ENCODE data around the gene CUX1. TPM values are rescaled to one million over a fixed set of nuclear protein-coding genes. Genes with fewer than 3 reads are reported as not detected.
"Not testable (repeated sequence)": the region's sequence is repeated elsewhere in the genome, so short reads cannot be mapped to it uniquely, and the experiment has no call there.

The CUX1 gene
- total RNA-seq, 2 experiments from 2014 or later: 35.6 to 38.0 TPM

- ChIA-PET POLR2A (no interaction called here), CTCF (no interaction called here)
- H3K36me3 Mint-ChIP-seq (ENCODE audit: low read depth): no peaks in the 10 kb centered on the region
Measured at GRCh38 chr7:102322202-102322715, 504.8 kb downstream of the CUX1 start.

GRCh38 chr7:102323914-102324195 is 506.4 kb downstream of the CUX1 start:
- DNase-seq (no peak), ATAC-seq (ENCODE audit: poor library complexity) (no peak)
- H3K9me3 Mint-ChIP-seq: no peaks in the 10 kb centered on the region
- H3K27ac ChIP-seq (ENCODE audit: low read depth in 1 of 2, low read length in 2 of 2): no peak overlapping the region
- no peak for TF ChIP-seq CTCF (IDR thresholded peaks at IDR 0.05)
- H3K4me1 Mint-ChIP-seq (ENCODE audit: low read depth): no peaks in the 10 kb centered on the region
- CTCF ChIA-PET: no interaction called here
- H3K27ac Mint-ChIP-seq: no peak overlapping the region
- H3K4me1 ChIP-seq (ENCODE audit: insufficient read depth, low read length): no peaks in the 10 kb centered on the region
- H3K9me3 ChIP-seq (ENCODE audit: control insufficient read depth in 1 of 2, insufficient read depth in 1 of 2, low read length in 2 of 2): peaks cover 0 to 5% of the 10 kb centered on the region in 2 experiments
- peaks cover 37% of the 10 kb centered on the region for H3K27me3 Mint-ChIP-seq
- intact Hi-C loops (cut with DNase I, micrococcal nuclease): no loop called here
- no peaks in the 10 kb centered on the region for H3K36me3 ChIP-seq (ENCODE audit: insufficient read depth, low read length)
- no peak overlapping the region for H3K4me3 Mint-ChIP-seq
- no peak overlapping the region for H3K4me3 ChIP-seq (ENCODE audit: low read length)
- POLR2A ChIA-PET: no interaction called here
- H3K27me3 ChIP-seq (ENCODE audit: control insufficient read depth in 1 of 2, insufficient read depth in 2 of 2, low read length in 2 of 2): peaks cover 4 to 6% of the 10 kb centered on the region in 2 experiments
- no peaks in the 10 kb centered on the region for H3K36me3 Mint-ChIP-seq (ENCODE audit: low read depth)

More at GRCh38 chr7:102322202-102322715, 504.8 kb downstream of the CUX1 start:
- ATAC-seq (ENCODE audit: poor library complexity) (no peak), DNase-seq (no peak)
- no peak for TF ChIP-seq CTCF (IDR thresholded peaks at IDR 0.05)
- Mint-ChIP-seq H3K27me3 (peaks cover 31% of the 10 kb centered on the region), H3K9me3 (no peaks in the 10 kb centered on the region), H3K4me3 (peak overlapping the region; percentile 42), H3K27ac (no peak overlapping the region), H3K4me1 (ENCODE audit: low read depth) (no peaks in the 10 kb centered on the region)
- H3K36me3 ChIP-seq (ENCODE audit: insufficient read depth, low read length): no peaks in the 10 kb centered on the region
- H3K4me3 ChIP-seq (ENCODE audit: low read length): no peak overlapping the region
- H3K27me3 ChIP-seq (ENCODE audit: control insufficient read depth in 1 of 2, insufficient read depth in 2 of 2, low read length in 2 of 2): peaks cover 4 to 6% of the 10 kb centered on the region in 2 experiments
- no peaks in the 10 kb centered on the region for H3K4me1 ChIP-seq (ENCODE audit: insufficient read depth, low read length)
- intact Hi-C loops (cut with DNase I, micrococcal nuclease): no loop called here
- H3K9me3 ChIP-seq (ENCODE audit: control insufficient read depth in 1 of 2, insufficient read depth in 1 of 2, low read length in 2 of 2): peaks cover 0 to 5% of the 10 kb centered on the region in 2 experiments
- no peak overlapping the region for H3K27ac ChIP-seq (ENCODE audit: low read depth in 1 of 2, low read length in 2 of 2)

- H3K36me3 Mint-ChIP-seq (ENCODE audit: low read depth); ATAC-seq (ENCODE audit: poor library complexity); H3K4me3 Mint-ChIP-seq; H3K4me1 Mint-ChIP-seq (ENCODE audit: low read depth); POLR2A ChIA-PET; H3K27me3 ChIP-seq (ENCODE audit: control insufficient read depth in 1 of 2, insufficient read depth in 2 of 2, low read length in 2 of 2); H3K9me3 ChIP-seq (ENCODE audit: control insufficient read depth in 1 of 2, insufficient read depth in 1 of 2, low read length in 2 of 2); H3K36me3 ChIP-seq (ENCODE audit: insufficient read depth, low read length); DNase-seq; H3K4me1 ChIP-seq (ENCODE audit: insufficient read depth, low read length); intact Hi-C loops (cut with DNase I, micrococcal nuclease); CTCF ChIA-PET; H3K27ac Mint-ChIP-seq; H3K4me3 ChIP-seq (ENCODE audit: low read length); H3K27ac ChIP-seq (ENCODE audit: low read depth in 1 of 2, low read length in 2 of 2); H3K9me3 Mint-ChIP-seq: not testable (repeated sequence)
- H3K27me3 Mint-ChIP-seq: peaks cover 37% of the 10 kb centered on the region
Measured at GRCh38 chr7:102325106-102325505, 507.7 kb downstream of the CUX1 start.

- H3K9me3 ChIP-seq (ENCODE audit: control insufficient read depth in 1 of 2, insufficient read depth in 1 of 2, low read length in 2 of 2): peaks cover 0 to 5% of the 10 kb centered on the region in 2 experiments
- H3K27me3 ChIP-seq (ENCODE audit: control insufficient read depth in 1 of 2, insufficient read depth in 2 of 2, low read length in 2 of 2): peaks cover 4 to 6% of the 10 kb centered on the region in 2 experiments
- no peak for TF ChIP-seq CTCF (IDR thresholded peaks at IDR 0.05)
- ChIA-PET CTCF (no interaction called here), POLR2A (no interaction called here)
- Mint-ChIP-seq H3K27me3 (peaks cover 28% of the 10 kb centered on the region), H3K36me3 (ENCODE audit: low read depth) (no peaks in the 10 kb centered on the region), H3K27ac (no peak overlapping the region), H3K4me3 (no peak overlapping the region), H3K4me1 (ENCODE audit: low read depth) (no peaks in the 10 kb centered on the region), H3K9me3 (no peaks in the 10 kb centered on the region)
- no peak overlapping the region for H3K27ac ChIP-seq (ENCODE audit: low read depth in 1 of 2, low read length in 2 of 2)
- H3K36me3 ChIP-seq (ENCODE audit: insufficient read depth, low read length): no peaks in the 10 kb centered on the region
- H3K4me1 ChIP-seq (ENCODE audit: insufficient read depth, low read length): no peaks in the 10 kb centered on the region
- ATAC-seq (ENCODE audit: poor library complexity) (no peak), DNase-seq (no peak)
- H3K4me3 ChIP-seq (ENCODE audit: low read length): no peak overlapping the region
- intact Hi-C loops (cut with DNase I, micrococcal nuclease): no loop called here
Measured at GRCh38 chr7:102326157-102326889, 508.9 kb downstream of the CUX1 start.

- POLR2A ChIA-PET; intact Hi-C loops (cut with DNase I, micrococcal nuclease); H3K9me3 ChIP-seq (ENCODE audit: control insufficient read depth in 1 of 2, insufficient read depth in 1 of 2, low read length in 2 of 2); H3K4me3 ChIP-seq (ENCODE audit: low read length); H3K4me3 Mint-ChIP-seq; H3K9me3 Mint-ChIP-seq; H3K36me3 ChIP-seq (ENCODE audit: insufficient read depth, low read length); DNase-seq; ATAC-seq (ENCODE audit: poor library complexity); CTCF ChIA-PET; H3K27me3 ChIP-seq (ENCODE audit: control insufficient read depth in 1 of 2, insufficient read depth in 2 of 2, low read length in 2 of 2); H3K27ac Mint-ChIP-seq; H3K4me1 Mint-ChIP-seq (ENCODE audit: low read depth); H3K27ac ChIP-seq (ENCODE audit: low read depth in 1 of 2, low read length in 2 of 2); H3K4me1 ChIP-seq (ENCODE audit: insufficient read depth, low read length); H3K36me3 Mint-ChIP-seq (ENCODE audit: low read depth): not testable (repeated sequence)
- H3K27me3 Mint-ChIP-seq: peaks cover 22% of the 10 kb centered on the region
Measured at GRCh38 chr7:102327183-102327582, 509.8 kb downstream of the CUX1 start.
